Hepatocyte (in vitro differentiated cells): ENCODE results near the gene SSPN. TPM values are rescaled to one million over a fixed set of nuclear protein-coding genes. Genes with fewer than 3 reads are reported as not detected.

Experiments
- DNase-seq: peaks from one replicate; pipeline ENCODE4 v3.0.0-alpha.2; 2016; ENCODE audit warnings: low spot score
- H2AFZ ChIP-seq: fragments of 200-600 bp; sonication (generic); 2 replicates; pipeline ENCODE4 v1.6.0; 2016; ENCODE audit warnings: antibody characterized with exemption, mild to moderate bottlenecking
- H3K27ac ChIP-seq: fragments of 200-600 bp; sonication (generic); 2 replicates; pipeline ENCODE4 v1.5.1; 2016; ENCODE audit warnings: mild to moderate bottlenecking
- H3K27me3 ChIP-seq: fragments of 200-600 bp; sonication (generic); 2 replicates; pipeline ENCODE4 v1.6.1; 2016
- H3K36me3 ChIP-seq: fragments of 200-600 bp; sonication (generic); replicated peaks from 2 replicates; pipeline ENCODE4 v1.5.1; 2016; ENCODE audit warnings: low read depth; ENCODE audit not compliant: insufficient read depth
- H3K4me1 ChIP-seq: fragments of 200-600 bp; sonication (generic); 2 replicates; pipeline ENCODE4 v1.5.1; 2016; ENCODE audit warnings: mild to moderate bottlenecking, moderate library complexity; ENCODE audit not compliant: insufficient read depth
- H3K4me2 ChIP-seq: fragments of 200-600 bp; sonication (generic); 2 replicates; pipeline ENCODE4 v1.6.0; 2016
- H3K4me3 ChIP-seq: fragments of 200-600 bp; sonication (generic); 2 replicates; pipeline ENCODE4 v1.5.1; 2016; ENCODE audit warnings: mild to moderate bottlenecking
- H3K79me2 ChIP-seq: fragments of 200-600 bp; sonication (generic); 2 replicates; pipeline ENCODE4 v1.6.0; 2017; ENCODE audit warnings: mild to moderate bottlenecking
- H3K9me2 ChIP-seq: fragments of 200-600 bp; sonication (generic); replicated peaks from 2 replicates; pipeline ENCODE4 v1.6.0; 2017; ENCODE audit warnings: mild to moderate bottlenecking; ENCODE audit not compliant: insufficient read depth
- H3K9me3 ChIP-seq: fragments of 200-600 bp; sonication (generic); 2 replicates; pipeline ENCODE4 v1.5.1; 2016; ENCODE audit warnings: low read depth, mild to moderate bottlenecking
- H4K20me1 ChIP-seq: fragments of 200-600 bp; sonication (generic); 2 replicates; pipeline ENCODE4 v1.6.0; 2016; ENCODE audit warnings: mild to moderate bottlenecking; ENCODE audit not compliant: insufficient read depth, poor library complexity, severe bottlenecking
- EZH2 ChIP-seq: fragments of 200-600 bp; sonication (generic); IDR thresholded peaks from 2 replicates; pipeline ENCODE4 v1.6.1; 2016; ENCODE audit warnings: antibody characterized with exemption, mild to moderate bottlenecking, borderline replicate concordance
- EZH2phosphoT487 ChIP-seq: fragments of 200-600 bp; sonication (generic); IDR thresholded peaks from one replicate; pipeline ENCODE4 v1.6.1; 2018; ENCODE audit warnings: antibody characterized with exemption, mild to moderate bottlenecking, low read depth, moderate library complexity; ENCODE audit not compliant: unreplicated experiment, severe bottlenecking
- WGBS: methylation state at CpG from one replicate; pipeline ENCODE4 v1.1.6; 2016; ENCODE audit warnings: low lambda C conversion rate; ENCODE audit errors: missing lambda C conversion rate; 5-methylcytosine and 5-hydroxymethylcytosine counted together
- polyA plus RNA-seq: library from polyadenylated mRNA; unstranded; fragments of >200 nt; fragmentation: Nextera tagmentation; extraction: Ambion mirVana; gene quantifications from 2 replicates; pipeline ENCODE4 v1.2.1, GENCODE V29; 2016
- total RNA-seq: library from RNA; depleted of rRNA; stranded (reverse); fragments of >200 nt; gene quantifications from 2 replicates; pipeline ENCODE4 v1.2.3, GENCODE V29; 2014
- TF ChIP-seq, protein P1 (sequence below): fragments of 200-600 bp; sonication (generic); IDR thresholded peaks from 2 replicates; pipeline ENCODE4 v1.5.1; 2016; ENCODE audit warnings: antibody characterized with exemption, mild to moderate bottlenecking; ENCODE audit not compliant: poor library complexity

Gene SSPN
- total and polyA plus RNA-seq, 2 experiments from 2014 or later, result 1.7 to 12.5 TPM

DNA sequence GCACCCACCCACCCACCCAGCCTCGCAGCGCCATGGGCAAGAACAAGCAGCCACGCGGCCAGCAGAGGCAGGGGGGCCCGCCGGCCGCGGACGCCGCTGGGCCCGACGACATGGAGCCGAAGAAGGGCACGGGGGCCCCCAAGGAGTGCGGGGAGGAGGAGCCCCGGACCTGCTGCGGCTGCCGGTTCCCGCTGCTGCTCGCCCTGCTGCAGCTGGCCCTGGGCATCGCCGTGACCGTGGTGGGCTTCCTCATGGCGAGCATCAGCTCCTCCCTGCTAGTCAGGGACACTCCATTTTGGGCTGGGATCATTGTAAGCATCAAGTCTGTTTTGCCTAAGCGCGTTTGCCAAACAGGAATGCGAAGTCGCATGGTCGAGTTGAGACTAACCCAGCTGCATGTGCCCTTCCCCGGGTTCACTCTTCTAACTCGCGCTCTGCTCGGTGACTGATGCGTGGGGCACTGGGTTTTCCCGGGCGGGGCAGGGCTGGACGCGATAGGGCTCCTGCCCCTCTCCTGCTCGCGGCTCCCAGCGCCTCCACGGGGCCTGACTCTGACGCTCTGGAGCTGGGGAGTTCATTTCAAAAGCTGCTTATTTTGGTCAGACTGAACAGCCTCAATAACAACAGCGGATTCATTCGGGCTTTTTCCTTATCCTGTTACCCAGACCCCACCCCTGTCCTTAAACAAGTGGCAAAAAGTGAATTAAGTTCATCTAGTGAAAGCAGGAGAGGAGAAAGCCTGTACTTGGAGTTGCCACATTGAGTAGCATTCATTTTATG is 458 bp downstream of the SSPN start:
- H3K9me3 ChIP-seq, result no peaks in the 10 kb centered on the region
- H3K4me2 ChIP-seq, result peak overlapping the region; percentile 95
- peaks cover 5% of the 10 kb centered on the region for H3K4me1 ChIP-seq
- no peaks in the 10 kb centered on the region for H4K20me1 ChIP-seq
- H3K9me2 ChIP-seq, result no peaks in the 10 kb centered on the region
- peak overlapping the region; percentile 94 for H2AFZ ChIP-seq
- peak overlapping the region; percentile 69 for H3K27ac ChIP-seq
- no peaks in the 10 kb centered on the region for H3K36me3 ChIP-seq
- H3K27me3 ChIP-seq, result peaks cover 2% of the 10 kb centered on the region
- TF ChIP-seq EZH2 (no peak), EZH2phosphoT487 (no peak)
- TF ChIP-seq, protein P1, sequence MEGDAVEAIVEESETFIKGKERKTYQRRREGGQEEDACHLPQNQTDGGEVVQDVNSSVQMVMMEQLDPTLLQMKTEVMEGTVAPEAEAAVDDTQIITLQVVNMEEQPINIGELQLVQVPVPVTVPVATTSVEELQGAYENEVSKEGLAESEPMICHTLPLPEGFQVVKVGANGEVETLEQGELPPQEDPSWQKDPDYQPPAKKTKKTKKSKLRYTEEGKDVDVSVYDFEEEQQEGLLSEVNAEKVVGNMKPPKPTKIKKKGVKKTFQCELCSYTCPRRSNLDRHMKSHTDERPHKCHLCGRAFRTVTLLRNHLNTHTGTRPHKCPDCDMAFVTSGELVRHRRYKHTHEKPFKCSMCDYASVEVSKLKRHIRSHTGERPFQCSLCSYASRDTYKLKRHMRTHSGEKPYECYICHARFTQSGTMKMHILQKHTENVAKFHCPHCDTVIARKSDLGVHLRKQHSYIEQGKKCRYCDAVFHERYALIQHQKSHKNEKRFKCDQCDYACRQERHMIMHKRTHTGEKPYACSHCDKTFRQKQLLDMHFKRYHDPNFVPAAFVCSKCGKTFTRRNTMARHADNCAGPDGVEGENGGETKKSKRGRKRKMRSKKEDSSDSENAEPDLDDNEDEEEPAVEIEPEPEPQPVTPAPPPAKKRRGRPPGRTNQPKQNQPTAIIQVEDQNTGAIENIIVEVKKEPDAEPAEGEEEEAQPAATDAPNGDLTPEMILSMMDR, result no peak
- DNase-seq, result peak; percentile 60
- no peaks in the 10 kb centered on the region for H3K79me2 ChIP-seq
- under 1% methylated on average over 28 of the region's 45 CpGs for WGBS
- H3K4me3 ChIP-seq, result peak overlapping the region; percentile 68

DNA sequence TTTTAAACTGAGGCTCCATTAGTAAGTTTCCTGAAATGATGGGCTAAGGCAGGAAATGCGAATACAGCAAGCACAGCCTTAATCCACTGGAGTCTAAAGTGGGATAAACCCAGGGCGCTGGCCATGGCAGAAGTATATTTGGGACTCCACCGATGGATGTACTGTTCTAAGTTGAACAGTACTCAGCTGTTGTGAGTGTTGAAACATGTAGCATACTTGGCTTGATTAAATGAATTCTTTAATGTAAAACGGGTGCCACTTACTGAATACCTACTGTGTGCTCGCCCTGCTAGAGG is 996 bp downstream of the SSPN start:
- Histone ChIP-seq H3K79me2 (no peaks in the 10 kb centered on the region), H3K27me3 (peaks cover 2% of the 10 kb centered on the region), H3K9me3 (no peaks in the 10 kb centered on the region), H3K36me3 (no peaks in the 10 kb centered on the region), H3K27ac (peak overlapping the region; percentile 69), H2AFZ (peak overlapping the region; percentile 94), H3K4me1 (peaks cover 5% of the 10 kb centered on the region), H3K4me2 (peak overlapping the region; percentile 95), H4K20me1 (no peaks in the 10 kb centered on the region), H3K4me3 (no peak overlapping the region), H3K9me2 (no peaks in the 10 kb centered on the region)
- 62% methylated on average over 5 of the region's 5 CpGs for WGBS
- DNase-seq, result peak; percentile 19
- TF ChIP-seq EZH2phosphoT487 (no peak), EZH2 (no peak)
- TF ChIP-seq, protein P1, result no peak

DNA sequence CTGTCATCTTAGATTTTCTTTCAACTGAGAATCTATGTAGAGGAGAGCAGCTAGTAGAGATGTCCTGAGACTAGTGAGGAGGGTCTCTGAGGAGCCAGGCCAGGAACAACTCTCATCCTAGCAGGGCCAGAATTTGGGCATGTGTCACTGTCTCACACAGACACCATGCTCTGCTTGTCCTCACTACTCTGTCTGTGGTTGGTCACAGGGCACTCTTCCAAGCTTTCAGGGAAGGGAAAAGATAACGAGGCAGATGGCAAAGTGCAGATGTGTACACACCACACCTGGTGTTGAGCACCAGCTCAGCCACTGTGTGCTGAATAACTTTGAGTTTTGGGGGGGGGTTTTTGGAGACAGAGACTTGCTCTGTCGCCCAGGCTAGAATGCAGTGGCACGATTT is 2.5 kb downstream of the SSPN start:
- Histone ChIP-seq H3K4me3 (no peak overlapping the region), H3K4me1 (peaks cover 5% of the 10 kb centered on the region), H4K20me1 (no peaks in the 10 kb centered on the region), H3K27ac (no peak overlapping the region), H3K9me2 (no peaks in the 10 kb centered on the region), H3K4me2 (no peak overlapping the region), H3K27me3 (peaks cover 2% of the 10 kb centered on the region), H3K36me3 (no peaks in the 10 kb centered on the region), H3K79me2 (no peaks in the 10 kb centered on the region), H3K9me3 (no peaks in the 10 kb centered on the region), H2AFZ (no peak overlapping the region)
- WGBS, result 78% methylated on average over 3 of the region's 3 CpGs
- TF ChIP-seq EZH2phosphoT487, result no peak
- TF ChIP-seq EZH2, result no peak
- TF ChIP-seq, protein P1, result no peak
- no peak for DNase-seq
